Colon (tissue), 2 donors: ENCODE measurements around the gene GAB2.
"Not testable (repeated sequence)": the region's sequence is repeated elsewhere in the genome, so short reads cannot be mapped to it uniquely, and the experiment has no call there.

Source experiments
- FAIRE-seq: peaks from 2 replicates; lab custom pipeline; 2012; peaks lifted over from hg19 to GRCh38; lab: Jason Lieb, UNC
- donor health status: control.
- donor health status: control.

GAB2 gene

GRCh38 chr11:78274739-78275138 is 142.9 kb downstream of the GAB2 start:
- FAIRE-seq: no peak

- not testable (repeated sequence) for FAIRE-seq
These were observed 144.9 kb downstream of the GAB2 start for GRCh38 chr11:78272625-78273269.

GRCh38 chr11:78271801-78272200 is 145.8 kb downstream of the GAB2 start:
- FAIRE-seq: not testable (repeated sequence)

- no peak for FAIRE-seq
These were observed 146.6 kb downstream of the GAB2 start for GRCh38 chr11:78270971-78271370.

- no peak for FAIRE-seq
These were observed 147.8 kb downstream of the GAB2 start for GRCh38 chr11:78269806-78270205.

GRCh38 chr11:78268591-78269410 is 148.8 kb downstream of the GAB2 start:
- FAIRE-seq: no peak

- no peak for FAIRE-seq
These were observed 151.2 kb downstream of the GAB2 start for GRCh38 chr11:78266451-78266850.

GRCh38 chr11:78265326-78265725 is 152.3 kb downstream of the GAB2 start:
- FAIRE-seq: no peak

- FAIRE-seq: no peak
These were observed 154.9 kb downstream of the GAB2 start for GRCh38 chr11:78262691-78263090.

- FAIRE-seq: no peak
These were observed 155.4 kb downstream of the GAB2 start for GRCh38 chr11:78262238-78262637.

- no peak for FAIRE-seq
These were observed 155.8 kb downstream of the GAB2 start for GRCh38 chr11:78261828-78262227.

- FAIRE-seq: no peak
These were observed 156.3 kb downstream of the GAB2 start for GRCh38 chr11:78261367-78261766.

- no peak for FAIRE-seq
These were observed 157.7 kb downstream of the GAB2 start for GRCh38 chr11:78259777-78260487.

GRCh38 chr11:78257654-78258053 is 160.0 kb downstream of the GAB2 start:
- FAIRE-seq: no peak

- no peak for FAIRE-seq
These were observed 160.7 kb downstream of the GAB2 start for GRCh38 chr11:78256962-78257361.

- FAIRE-seq: no peak
These were observed 161.7 kb downstream of the GAB2 start for GRCh38 chr11:78255919-78256318.

- no peak for FAIRE-seq
These were observed 163.4 kb downstream of the GAB2 start for GRCh38 chr11:78254268-78254667.

GRCh38 chr11:78253797-78254196 is 163.8 kb downstream of the GAB2 start:
- no peak for FAIRE-seq

GRCh38 chr11:78251083-78251775 is 166.4 kb downstream of the GAB2 start:
- no peak for FAIRE-seq

GRCh38 chr11:78250099-78250498 is 167.5 kb downstream of the GAB2 start:
- no peak for FAIRE-seq

- no peak for FAIRE-seq
These were observed 168.7 kb downstream of the GAB2 start for GRCh38 chr11:78248903-78249302.

- FAIRE-seq: no peak
These were observed 169.4 kb downstream of the GAB2 start for GRCh38 chr11:78248191-78248590.
